Iris pigment epithelial cell (primary cell): ENCODE data around the gene PLAU.
A peak's percentile ranks its signal among the peaks of the same experiment; 100 is the strongest.
"Not testable (repeated sequence)": the region's sequence is repeated elsewhere in the genome, so short reads cannot be mapped to it uniquely, and the experiment has no call there.

Experiments used
- DNase-seq: peaks from one replicate; pipeline ENCODE4 v3.0.0-alpha.2; 2011; ENCODE audit warnings: low read depth

PLAU gene

GRCh38 chr10:73898730-73899410, 12.1 kb upstream of the PLAU start:
- peak; percentile 28 for DNase-seq

- peak; percentile 92 for DNase-seq
Observed at GRCh38 chr10:73899423-73899822, 11.5 kb upstream of the PLAU start.

DNA sequence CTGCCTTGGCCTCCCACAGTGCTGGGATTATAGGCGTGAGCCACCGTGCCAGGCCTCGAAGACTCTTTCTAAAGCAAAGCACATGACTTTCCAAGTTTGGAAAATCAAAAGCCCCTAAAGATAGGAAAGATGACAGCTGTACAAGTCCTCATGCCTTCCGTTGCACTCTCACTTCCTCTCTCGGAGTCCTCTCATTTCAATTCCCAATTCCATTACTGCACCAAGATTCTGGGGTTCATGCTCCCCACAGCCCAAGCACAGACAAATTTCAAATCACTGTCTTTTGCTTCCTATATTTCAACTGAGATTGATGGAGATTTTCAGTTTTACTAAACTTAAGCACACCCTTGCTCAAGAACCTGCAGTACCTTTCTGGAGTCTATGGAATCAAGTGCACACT, 10.9 kb upstream of the PLAU start:
- no peak for DNase-seq

DNA sequence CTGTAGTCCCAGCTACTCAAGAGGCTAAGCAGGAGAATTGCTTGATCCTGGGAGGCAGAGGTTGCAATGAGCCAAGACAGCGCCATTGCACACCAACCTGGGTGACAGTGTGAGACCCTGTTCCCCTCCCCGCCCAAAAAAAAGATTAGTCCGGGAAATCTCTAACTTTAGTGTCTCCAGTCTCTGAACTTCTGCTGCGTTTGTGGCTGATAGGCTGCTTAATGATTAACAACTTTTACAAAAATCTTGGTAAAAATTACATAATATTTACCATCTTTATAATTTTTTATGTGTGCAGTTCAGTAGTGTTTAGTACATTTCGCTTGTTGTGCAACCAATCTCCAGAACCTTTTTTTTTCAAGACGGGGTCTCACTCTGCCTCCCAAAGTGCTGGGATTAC, 9.7 kb upstream of the PLAU start:
- no peak for DNase-seq

- DNase-seq: no peak
Observed at GRCh38 chr10:73902351-73902750, 8.6 kb upstream of the PLAU start.

- DNase-seq: no peak
Observed at GRCh38 chr10:73905256-73906020, 5.5 kb upstream of the PLAU start.

DNA sequence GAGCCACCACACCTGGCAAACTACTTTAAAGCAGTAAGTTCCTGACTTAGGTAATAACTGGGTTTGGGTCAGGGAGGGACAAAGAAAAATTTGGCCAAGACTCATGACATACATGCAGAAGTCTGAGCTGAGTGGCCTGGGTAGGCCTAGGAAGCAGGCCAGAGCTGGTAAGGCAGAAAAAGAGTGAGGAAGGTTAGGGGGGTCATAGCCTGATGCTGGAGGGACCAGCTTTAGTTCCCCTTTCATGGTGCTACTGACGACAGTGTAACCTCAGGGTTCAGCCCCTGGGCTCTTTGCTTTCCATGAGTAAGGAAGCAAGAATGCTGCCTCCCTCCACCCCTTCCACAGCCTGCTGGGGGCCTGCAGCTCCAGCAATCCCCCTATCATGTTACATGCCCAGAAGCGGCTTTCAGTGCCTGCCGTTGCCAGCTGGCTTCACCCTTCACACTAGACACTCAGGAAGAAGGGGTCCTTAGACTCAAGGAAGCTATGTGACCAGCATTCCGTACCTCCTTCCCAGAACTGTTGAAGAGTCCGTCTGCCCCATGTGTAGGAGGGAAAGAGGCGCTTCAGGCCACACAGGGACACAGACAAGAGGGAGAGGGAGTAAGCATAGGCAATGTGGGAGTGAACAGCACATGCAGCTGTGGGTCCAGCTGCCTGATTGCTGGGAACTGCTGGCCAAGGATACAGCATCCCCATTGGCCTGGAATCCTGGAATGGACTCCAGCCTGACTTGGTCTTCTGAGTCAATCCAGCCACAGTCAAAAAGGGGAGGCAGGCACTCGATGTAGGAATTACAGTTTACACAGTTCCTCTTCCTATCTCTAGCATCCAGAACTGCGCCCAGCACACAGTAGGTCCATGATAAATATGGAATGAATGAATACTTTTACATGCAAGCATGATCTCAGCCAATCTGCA, 4.1 kb upstream of the PLAU start:
- DNase-seq: peak; percentile 98

DNA sequence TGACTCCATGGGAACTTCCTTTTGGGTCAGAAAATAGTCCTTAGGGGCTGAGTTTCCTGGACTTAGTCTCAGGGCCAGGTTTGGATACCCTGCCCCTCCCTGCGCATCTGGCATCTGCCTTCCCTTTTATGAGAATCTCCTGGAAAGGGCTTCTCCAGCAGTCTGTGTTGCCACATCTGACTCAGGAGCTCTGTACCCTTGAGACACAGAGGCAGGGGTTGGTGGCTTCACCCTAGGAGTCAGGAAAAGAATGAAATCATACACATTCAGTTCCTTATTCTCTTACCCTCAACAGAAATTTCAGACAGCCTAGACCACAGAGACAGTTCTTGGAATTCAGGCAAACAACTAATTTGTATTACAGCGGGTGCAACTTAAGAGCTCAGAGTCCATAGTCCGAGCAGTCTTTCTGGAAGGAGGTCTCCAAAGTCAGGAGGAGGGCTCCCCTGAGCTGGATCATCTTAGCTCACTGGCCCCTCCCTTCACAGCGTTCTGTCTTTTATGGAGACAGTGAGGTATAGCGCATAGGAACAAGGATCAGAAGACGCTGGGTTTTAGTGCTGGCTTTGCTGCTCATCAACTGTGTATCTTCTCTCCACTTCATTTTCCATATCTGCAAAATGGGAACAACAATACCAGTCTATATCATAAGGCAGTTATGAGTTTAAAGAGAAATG, 3.0 kb upstream of the PLAU start:
- peak; percentile 59 for DNase-seq

GRCh38 chr10:73908853-73909539, 1.9 kb upstream of the PLAU start:
- peak; percentile 97 for DNase-seq

GRCh38 chr10:73909540-73910115, 1.3 kb upstream of the PLAU start:
- no peak for DNase-seq

GRCh38 chr10:73910401-73910763, 550 bp upstream of the PLAU start:
- no peak for DNase-seq

DNA sequence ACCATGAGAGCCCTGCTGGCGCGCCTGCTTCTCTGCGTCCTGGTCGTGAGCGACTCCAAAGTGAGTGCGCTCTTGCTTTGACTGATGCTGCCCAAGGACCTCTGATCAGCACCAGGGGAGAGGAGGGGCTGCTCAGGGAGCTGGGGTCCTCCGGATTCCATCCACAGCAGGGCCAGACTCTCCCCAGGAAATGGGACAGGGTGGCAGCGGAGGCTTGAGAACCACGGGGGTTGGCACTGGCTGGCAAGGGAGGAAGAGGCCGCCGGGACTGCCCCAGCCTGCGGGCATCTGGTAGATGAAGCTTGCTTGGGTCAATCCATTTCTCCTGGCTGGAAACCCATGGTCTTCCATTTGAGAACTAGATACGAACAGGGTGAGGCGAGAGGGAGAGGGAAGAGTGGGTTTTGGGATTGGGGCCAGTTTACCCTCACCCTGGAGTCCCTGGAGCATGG, 647 bp downstream of the PLAU start:
- DNase-seq: no peak

DNA sequence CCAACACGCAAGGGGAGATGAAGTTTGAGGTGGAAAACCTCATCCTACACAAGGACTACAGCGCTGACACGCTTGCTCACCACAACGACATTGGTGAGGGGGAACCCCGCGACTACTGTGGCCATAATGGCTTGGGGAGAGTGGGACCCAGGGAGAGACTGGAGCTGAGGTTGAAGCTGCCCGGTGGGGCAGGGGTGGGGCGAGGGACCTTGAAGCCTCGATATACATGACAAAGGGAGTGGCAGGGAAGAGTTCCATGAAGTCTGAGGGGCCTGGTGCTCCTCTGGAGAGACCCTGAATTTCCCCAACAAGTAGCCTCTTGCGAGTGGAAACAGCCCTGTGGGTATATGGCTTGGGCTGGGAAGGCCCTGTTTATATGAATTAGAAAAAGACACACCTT, 3.1 kb downstream of the PLAU start:
- DNase-seq: no peak

DNA sequence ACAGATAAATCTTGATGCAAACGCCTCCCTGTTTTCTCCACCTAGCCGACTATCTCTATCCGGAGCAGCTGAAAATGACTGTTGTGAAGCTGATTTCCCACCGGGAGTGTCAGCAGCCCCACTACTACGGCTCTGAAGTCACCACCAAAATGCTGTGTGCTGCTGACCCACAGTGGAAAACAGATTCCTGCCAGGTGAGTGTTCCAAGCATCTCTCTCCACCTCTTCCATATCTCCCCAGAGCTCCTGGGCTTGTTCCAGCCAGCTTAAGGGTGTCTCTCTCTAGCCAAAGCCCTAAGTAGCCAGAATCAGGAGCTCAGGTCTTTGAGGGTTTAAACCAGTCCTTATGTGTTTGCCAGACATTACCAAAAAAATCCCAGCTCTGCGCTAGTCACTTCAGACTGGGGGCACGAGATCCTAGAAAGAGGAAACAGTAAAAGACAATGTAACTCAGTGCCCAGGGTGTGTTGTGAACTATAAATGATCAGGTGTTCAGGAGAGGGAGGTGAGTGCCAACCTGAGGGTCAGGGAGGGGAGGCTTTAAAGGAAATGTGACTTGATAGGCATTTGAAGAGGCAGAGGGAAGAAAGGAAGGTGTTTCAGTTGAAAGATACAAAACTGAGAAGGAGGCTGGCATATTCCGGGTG, 4.4 kb downstream of the PLAU start:
- DNase-seq: no peak

GRCh38 chr10:73916761-73917470, 6.0 kb downstream of the PLAU start:
- no peak for DNase-seq

DNA sequence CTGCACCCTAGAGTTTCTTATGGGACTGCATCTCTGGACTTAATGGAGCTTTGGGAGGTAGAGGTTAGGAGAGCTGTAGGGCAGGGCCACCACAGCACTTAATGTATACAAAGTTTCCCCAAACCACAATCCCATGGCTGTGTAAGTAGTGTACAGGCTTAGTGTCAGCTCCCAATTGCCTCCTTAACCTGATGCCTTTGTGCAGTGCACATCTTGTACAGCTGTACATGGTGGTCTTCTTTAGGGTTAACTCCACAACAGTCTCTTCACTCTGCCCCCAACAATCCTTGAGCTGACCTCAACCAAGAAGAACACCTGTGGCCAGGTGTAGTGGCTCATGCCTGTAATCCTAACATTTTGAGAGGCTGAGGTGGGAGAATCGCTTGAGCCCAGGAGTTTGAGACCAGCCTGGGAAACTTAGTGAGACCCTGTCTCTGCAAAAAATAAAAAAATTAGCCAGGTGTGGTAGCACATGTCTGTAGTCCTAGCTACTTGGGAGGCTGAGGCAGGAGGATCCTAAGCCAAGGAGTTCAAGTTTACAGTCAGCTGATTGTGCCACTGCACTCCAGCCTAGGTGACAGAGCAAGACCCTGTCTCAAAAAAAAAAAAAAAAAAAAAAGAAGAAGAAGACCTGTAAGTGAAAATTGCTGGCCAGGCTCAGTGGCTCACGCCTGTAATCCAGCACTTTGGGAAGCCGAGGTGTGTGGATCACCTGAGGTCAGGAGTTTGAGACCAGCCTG, 6.8 kb downstream of the PLAU start:
- DNase-seq: no peak

- not testable (repeated sequence) for DNase-seq
Observed at GRCh38 chr10:73919481-73919880, 8.5 kb downstream of the PLAU start.

- no peak for DNase-seq
Observed at GRCh38 chr10:73920089-73920488, 9.2 kb downstream of the PLAU start.
